HepG2 (cell line): ENCODE measurements around the gene ANO3. TPM values are rescaled to one million over a fixed set of nuclear protein-coding genes. Genes with fewer than 3 reads are reported as not detected.

ENCODE experiments used
- ATAC-seq: fragments of 200-7000 bp; cut with Tn5 transposase; 3 replicates; pipeline ENCODE4 v1.9.1; 2020; ENCODE audit warnings: mild to moderate bottlenecking, moderate library complexity
- BruUV-seq: library from RNA; stranded (reverse); fragments of 400-500 nt; replicated peaks from 2 replicates; lab custom pipeline; 2021; lab: Mats Ljungman, UMichigan
- CTCF ChIA-PET: fragments of 300-600 bp; formaldehyde crosslinking; extraction: SDS; loops from one replicate; lab custom pipeline; 2021; ENCODE audit warnings: low total read pairs, inconsistent platforms, low intra/inter-chr PET ratio; lab: Yijun Ruan, JAX
- POLR2A ChIA-PET: fragments of 350-600 bp; sonication (Branson Sonifier 250); formaldehyde crosslinking; loops from one replicate; lab custom pipeline; 2020; ENCODE audit warnings: antibody characterized with exemption, inconsistent platforms; lab: Yijun Ruan, JAX
- DNase-seq: peaks from one replicate; pipeline ENCODE4 v3.0.0-alpha.2; 2015; ENCODE audit warnings: low spot score
- FAIRE-seq: peaks from 3 replicates; lab custom pipeline; 2011; peaks lifted over from hg19 to GRCh38; lab: Jason Lieb, UNC
- H2AFZ ChIP-seq: one replicate; pipeline ENCODE4 v1.6.1; 2011; ENCODE audit warnings: low read length, inconsistent platforms
- H3K27ac ChIP-seq: fragments of 300-600 bp; 3 replicates; pipeline ENCODE4 v1.8.0; 2011; ENCODE audit warnings: mixed run types, mild to moderate bottlenecking, mixed read lengths, low read length, inconsistent platforms; ENCODE audit not compliant: insufficient read depth; ENCODE audit errors: extremely low read length
- H3K27me3 ChIP-seq, 2 experiments: fragments of 200-600 bp in 1 of 2; 2 replicates in 1 of 2; 3 replicates in 1 of 2; pipeline versions ENCODE4 v1.6.0 to v1.8.0; 2011; ENCODE audit warnings: low read length in 2 of 2, mild to moderate bottlenecking in 2 of 2, moderate library complexity in 2 of 2, inconsistent platforms in 1 of 2; ENCODE audit not compliant: insufficient read depth in 2 of 2, control insufficient read depth in 1 of 2
- H3K36me3 ChIP-seq, 2 experiments: fragments of 200-600 bp in 1 of 2; replicated peaks in 1 of 2; 2 replicates in 1 of 2; 3 replicates in 1 of 2; pipeline versions ENCODE4 v1.5.1 to v1.8.0; 2011; ENCODE audit warnings: low read length in 2 of 2, inconsistent platforms in 1 of 2; ENCODE audit not compliant: insufficient read depth in 2 of 2, control insufficient read depth in 1 of 2
- H3K4me1 ChIP-seq: 2 replicates; pipeline ENCODE4 v1.5.1; 2012; ENCODE audit warnings: low read length, inconsistent platforms; ENCODE audit not compliant: insufficient read depth
- H3K4me2 ChIP-seq: 2 replicates; pipeline ENCODE4 v1.6.0; 2011; ENCODE audit warnings: low read depth, low read length, inconsistent platforms
- H3K4me3 ChIP-seq, 3 experiments: fragments of 200-600 bp in 1 of 3; sonication (generic), shearing (Covaris generic) in 1 of 3; replicated peaks in 1 of 3; 2 replicates each; pipeline ENCODE4 v1.5.1; 2011 to 2016; ENCODE audit warnings: low read length in 3 of 3, inconsistent platforms in 2 of 3, low read depth in 2 of 3, mild to moderate bottlenecking in 2 of 3, control low read depth in 1 of 3, mixed read lengths in 1 of 3; ENCODE audit not compliant: insufficient read depth in 1 of 3
- H3K79me2 ChIP-seq: one replicate; pipeline ENCODE4 v1.6.1; 2011; ENCODE audit warnings: low read length, inconsistent platforms; ENCODE audit not compliant: insufficient read depth
- H3K9ac ChIP-seq: 2 replicates; pipeline ENCODE4 v1.6.0; 2011; ENCODE audit warnings: mild to moderate bottlenecking, low read depth, low read length, inconsistent platforms; ENCODE audit not compliant: insufficient read depth
- H3K9me3 ChIP-seq: 2 replicates; pipeline ENCODE4 v1.5.1; 2012; ENCODE audit warnings: mild to moderate bottlenecking, low read length
- H4K20me1 ChIP-seq: 2 replicates; pipeline ENCODE4 v1.6.0; 2011; ENCODE audit warnings: inconsistent platforms, mild to moderate bottlenecking, low read length, moderate library complexity; ENCODE audit not compliant: insufficient read depth
- CHD2 ChIP-seq: IDR thresholded peaks from 2 replicates; pipeline ENCODE4 v1.6.1; 2011; ENCODE audit warnings: low read depth, low read length, improper control_type of control experiment
- FOXK1 ChIP-seq: sonication (generic); formaldehyde crosslinking; IDR thresholded peaks from 2 replicates; pipeline ENCODE4 v1.4.0; 2020; ENCODE audit warnings: low read depth, missing genetic modification reagents, borderline replicate concordance
- GATAD2A ChIP-seq: IDR thresholded peaks from 2 replicates; pipeline ENCODE4 v1.6.1; 2016
- JUND ChIP-seq: sonication (generic); formaldehyde crosslinking; IDR thresholded peaks from 2 replicates; pipeline ENCODE4 v1.8.0; 2022; ENCODE audit warnings: mild to moderate bottlenecking, missing genetic modification reagents
- MED1 ChIP-seq: sonication (generic); formaldehyde crosslinking; IDR thresholded peaks from 2 replicates; pipeline ENCODE4 v1.4.0; 2020; ENCODE audit warnings: missing genetic modification reagents
- MEIS2 ChIP-seq: sonication (generic); formaldehyde crosslinking; IDR thresholded peaks from 2 replicates; pipeline ENCODE4 v1.9.0; 2021; ENCODE audit warnings: mild to moderate bottlenecking, missing genetic modification reagents
- MZF1 ChIP-seq: sonication (generic); formaldehyde crosslinking; IDR thresholded peaks from 2 replicates; pipeline ENCODE4 v1.8.1; 2023; ENCODE audit warnings: mild to moderate bottlenecking, missing genetic modification reagents, borderline replicate concordance
- REXO4 ChIP-seq: sonication (generic); formaldehyde crosslinking; IDR thresholded peaks from 2 replicates; pipeline ENCODE4 v1.8.0; 2022; ENCODE audit warnings: missing genetic modification reagents, mild to moderate bottlenecking, borderline replicate concordance
- TSC22D2 ChIP-seq: sonication (generic); formaldehyde crosslinking; IDR thresholded peaks from 2 replicates; pipeline ENCODE4 v1.5.1; 2020; ENCODE audit warnings: missing genetic modification reagents, mild to moderate bottlenecking, borderline replicate concordance
- ZNF160 ChIP-seq: sonication (generic); formaldehyde crosslinking; IDR thresholded peaks from 2 replicates; pipeline ENCODE4 v1.8.0; 2022; ENCODE audit warnings: mild to moderate bottlenecking, inconsistent platforms, missing genetic modification reagents
- ZNF234 ChIP-seq: sonication (generic); formaldehyde crosslinking; conservative IDR thresholded peaks from 2 replicates; pipeline ENCODE4 v1.5.1; 2020; ENCODE audit warnings: mild to moderate bottlenecking, missing genetic modification reagents
- ZNF510 ChIP-seq: sonication (generic); formaldehyde crosslinking; IDR thresholded peaks from 2 replicates; pipeline ENCODE4 v1.4.0; 2020; ENCODE audit warnings: low read depth, mild to moderate bottlenecking, missing genetic modification reagents
- ZNF678 ChIP-seq: sonication (generic); formaldehyde crosslinking; IDR thresholded peaks from 2 replicates; pipeline ENCODE4 v1.4.0; 2020; ENCODE audit warnings: mild to moderate bottlenecking, missing genetic modification reagents
- ZNF83 ChIP-seq: sonication (generic); formaldehyde crosslinking; IDR thresholded peaks from 2 replicates; pipeline ENCODE4 v1.4.0; 2020; ENCODE audit warnings: missing genetic modification reagents, mild to moderate bottlenecking, borderline replicate concordance
- WGBS: methylation state at CpG from one replicate; pipeline ENCODE4 v1.1.6; 2017; ENCODE audit warnings: low lambda C conversion rate; 5-methylcytosine and 5-hydroxymethylcytosine counted together
- in situ Hi-C: cut with HindIII; loops from 2 replicates; pipeline ENCODE4 v1.10.0; 2017; ENCODE audit warnings: low pct_unique_long_range_greater_than_20kb; ENCODE audit not compliant: extremely low pct_ligation_motif_present
- intact Hi-C: fragments of 100-400 bp; cut with micrococcal nuclease; formaldehyde crosslinking; loops from one replicate; pipeline ENCODE4 v1.10.0; 2022; ENCODE audit not compliant: unreplicated experiment
- polyA plus RNA-seq, 8 experiments: library from polyadenylated mRNA; depleted of rRNA in 3 of 8; stranded (reverse) in 7 of 8; unstranded in 1 of 8; fragments of >200 nt; fragmentation: Illumina TruSeq in 4 of 8; extraction: Trizol in 4 of 8; gene quantifications; 2 replicates each; pipeline versions ENCODE4 v1.2.1 to v1.2.3, GENCODE V29; 2011 to 2016; ENCODE audit warnings: low read depth in 4 of 8, missing spikeins in 1 of 8, mixed read lengths in 1 of 8; ENCODE audit not compliant: insufficient read depth in 1 of 8
- total RNA-seq, 5 experiments: library from RNA; depleted of rRNA; stranded (reverse); fragments of >200 nt; fragmentation: Illumina TruSeq; extraction: Trizol; gene quantifications; 2 replicates each; pipeline ENCODE4 v1.2.3, GENCODE V29; 2016; ENCODE audit warnings: low read depth in 1 of 5
- TF ChIP-seq, protein P1 (sequence below): sonication (generic); formaldehyde crosslinking; IDR thresholded peaks from 2 replicates; pipeline ENCODE4 v1.4.0; 2020; ENCODE audit warnings: missing genetic modification reagents
- TF ChIP-seq, protein P2 (sequence below): fragments of 450-650 bp; IDR thresholded peaks from 2 replicates; pipeline ENCODE4 v1.6.1; 2016
- TF ChIP-seq, protein P3 (sequence below): sonication (generic); formaldehyde crosslinking; IDR thresholded peaks from 2 replicates; pipeline ENCODE4 v1.4.0; 2020; ENCODE audit warnings: missing genetic modification reagents, mild to moderate bottlenecking, borderline replicate concordance
- TF ChIP-seq, protein P4 (sequence below): sonication (generic); formaldehyde crosslinking; IDR thresholded peaks from 2 replicates; pipeline ENCODE4 v1.4.0; 2020; ENCODE audit warnings: missing genetic modification reagents, mild to moderate bottlenecking, borderline replicate concordance

The ANO3 gene
- total and polyA plus RNA-seq, 2 of the 13 experiments (the other 11 are each of a cell fraction or from before 2014, with no cell fraction given): 0.17 to 0.44 TPM

DNA sequence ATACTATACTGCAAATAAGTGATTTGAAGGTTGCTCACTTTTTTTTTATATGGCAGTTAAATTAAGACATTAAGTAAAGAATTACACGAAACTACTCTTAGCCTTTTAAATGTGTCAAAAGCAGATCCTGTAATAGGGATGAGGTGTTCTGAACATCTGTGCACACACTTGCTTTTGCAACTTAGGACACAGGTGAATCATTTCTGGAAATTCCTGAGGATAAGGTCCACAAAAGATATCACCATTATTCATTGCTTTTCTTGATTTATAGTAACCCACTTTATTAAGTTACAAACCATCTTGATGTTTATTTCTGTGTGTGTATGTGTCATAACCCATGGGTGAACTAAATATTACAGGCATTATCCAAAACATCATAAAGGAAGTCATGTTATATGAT, 334.0 kb downstream of the ANO3 start (continued):
- TF ChIP-seq, protein P1, sequence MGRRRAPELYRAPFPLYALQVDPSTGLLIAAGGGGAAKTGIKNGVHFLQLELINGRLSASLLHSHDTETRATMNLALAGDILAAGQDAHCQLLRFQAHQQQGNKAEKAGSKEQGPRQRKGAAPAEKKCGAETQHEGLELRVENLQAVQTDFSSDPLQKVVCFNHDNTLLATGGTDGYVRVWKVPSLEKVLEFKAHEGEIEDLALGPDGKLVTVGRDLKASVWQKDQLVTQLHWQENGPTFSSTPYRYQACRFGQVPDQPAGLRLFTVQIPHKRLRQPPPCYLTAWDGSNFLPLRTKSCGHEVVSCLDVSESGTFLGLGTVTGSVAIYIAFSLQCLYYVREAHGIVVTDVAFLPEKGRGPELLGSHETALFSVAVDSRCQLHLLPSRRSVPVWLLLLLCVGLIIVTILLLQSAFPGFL (CRISPR knock-in tag): no peak
- TF ChIP-seq ZNF234 (CRISPR knock-in tag) (no peak), FOXK1 (CRISPR knock-in tag) (no peak), MEIS2 (CRISPR knock-in tag) (no peak), ZNF678 (CRISPR knock-in tag) (no peak), MZF1 (CRISPR knock-in tag) (no peak), ZNF510 (no peak), REXO4 (CRISPR knock-in tag) (no peak)
- TF ChIP-seq, protein P2, sequence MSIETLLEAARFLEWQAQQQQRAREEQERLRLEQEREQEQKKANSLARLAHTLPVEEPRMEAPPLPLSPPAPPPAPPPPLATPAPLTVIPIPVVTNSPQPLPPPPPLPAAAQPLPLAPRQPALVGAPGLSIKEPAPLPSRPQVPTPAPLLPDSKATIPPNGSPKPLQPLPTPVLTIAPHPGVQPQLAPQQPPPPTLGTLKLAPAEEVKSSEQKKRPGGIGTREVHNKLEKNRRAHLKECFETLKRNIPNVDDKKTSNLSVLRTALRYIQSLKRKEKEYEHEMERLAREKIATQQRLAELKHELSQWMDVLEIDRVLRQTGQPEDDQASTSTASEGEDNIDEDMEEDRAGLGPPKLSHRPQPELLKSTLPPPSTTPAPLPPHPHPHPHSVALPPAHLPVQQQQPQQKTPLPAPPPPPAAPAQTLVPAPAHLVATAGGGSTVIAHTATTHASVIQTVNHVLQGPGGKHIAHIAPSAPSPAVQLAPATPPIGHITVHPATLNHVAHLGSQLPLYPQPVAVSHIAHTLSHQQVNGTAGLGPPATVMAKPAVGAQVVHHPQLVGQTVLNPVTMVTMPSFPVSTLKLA: no peak

DNA sequence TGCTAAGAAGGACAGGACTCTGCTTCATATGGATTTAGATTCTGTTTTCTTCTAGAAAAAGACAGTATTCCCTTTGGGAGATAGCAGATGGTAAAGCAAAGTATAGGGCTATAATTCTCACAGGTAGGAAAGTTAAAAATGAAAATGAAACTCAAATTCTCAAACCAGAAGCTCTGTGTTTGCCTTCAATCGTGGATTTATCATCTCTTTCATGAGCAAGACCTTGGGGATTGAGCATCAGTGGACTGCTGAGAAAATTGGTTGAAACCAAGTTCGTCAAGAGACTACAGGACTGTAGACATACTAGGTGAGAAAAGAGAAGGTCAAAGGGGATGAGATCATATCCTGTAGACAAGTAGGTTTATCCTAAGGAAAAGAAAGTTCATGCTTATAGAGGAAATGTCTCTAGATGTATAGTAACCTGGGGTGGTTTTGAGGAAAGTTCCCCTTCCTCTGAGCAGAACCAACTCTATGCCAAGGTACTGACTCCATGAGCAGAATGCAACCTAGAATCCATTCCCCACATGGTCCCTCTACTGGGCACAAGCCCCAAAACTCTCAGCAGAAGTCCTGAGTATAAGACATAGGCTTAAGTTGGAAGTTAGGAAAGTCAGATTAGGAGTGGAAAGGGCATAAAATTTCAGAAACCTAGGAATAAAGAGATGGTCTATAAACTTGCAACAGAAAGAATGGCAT, 343.5 kb downstream of the ANO3 start:
- ChIA-PET POLR2A (no interaction called here), CTCF (no interaction called here)
- no peak overlapping the region for H2AFZ ChIP-seq
- no peaks in the 10 kb centered on the region for H3K79me2 ChIP-seq
- no peak overlapping the region for H3K4me3 ChIP-seq
- no peak for ATAC-seq
- no peak for FAIRE-seq
- no peaks in the 10 kb centered on the region for H3K27me3 ChIP-seq
- in situ Hi-C loops: no loop called here
- H3K4me2 ChIP-seq: no peak overlapping the region
- no peaks in the 10 kb centered on the region for H3K36me3 ChIP-seq
- BruUV-seq: no TSS peak
- H3K4me1 ChIP-seq: no peaks in the 10 kb centered on the region
- H3K27ac ChIP-seq: no peak overlapping the region
- WGBS: 0% methylated on average over 2 of the region's 2 CpGs
- no peak for DNase-seq
- intact Hi-C loops: no loop called here
- no peaks in the 10 kb centered on the region for H4K20me1 ChIP-seq
- no peak overlapping the region for H3K9ac ChIP-seq
- H3K9me3 ChIP-seq: no peaks in the 10 kb centered on the region
- no peak for TF ChIP-seq ZNF160
- no peak for TF ChIP-seq GATAD2A
- TF ChIP-seq TSC22D2 (CRISPR knock-in tag): no peak
- TF ChIP-seq, protein P3, sequence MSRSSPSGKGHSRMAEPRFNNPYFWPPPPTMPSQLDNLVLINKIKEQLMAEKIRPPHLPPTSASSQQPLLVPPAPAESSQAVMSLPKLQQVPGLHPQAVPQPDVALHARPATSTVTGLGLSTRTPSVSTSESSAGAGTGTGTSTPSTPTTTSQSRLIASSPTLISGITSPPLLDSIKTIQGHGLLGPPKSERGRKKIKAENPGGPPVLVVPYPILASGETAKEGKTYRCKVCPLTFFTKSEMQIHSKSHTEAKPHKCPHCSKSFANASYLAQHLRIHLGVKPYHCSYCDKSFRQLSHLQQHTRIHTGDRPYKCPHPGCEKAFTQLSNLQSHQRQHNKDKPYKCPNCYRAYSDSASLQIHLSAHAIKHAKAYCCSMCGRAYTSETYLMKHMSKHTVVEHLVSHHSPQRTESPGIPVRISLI (CRISPR knock-in tag): no peak
- TF ChIP-seq, protein P4, sequence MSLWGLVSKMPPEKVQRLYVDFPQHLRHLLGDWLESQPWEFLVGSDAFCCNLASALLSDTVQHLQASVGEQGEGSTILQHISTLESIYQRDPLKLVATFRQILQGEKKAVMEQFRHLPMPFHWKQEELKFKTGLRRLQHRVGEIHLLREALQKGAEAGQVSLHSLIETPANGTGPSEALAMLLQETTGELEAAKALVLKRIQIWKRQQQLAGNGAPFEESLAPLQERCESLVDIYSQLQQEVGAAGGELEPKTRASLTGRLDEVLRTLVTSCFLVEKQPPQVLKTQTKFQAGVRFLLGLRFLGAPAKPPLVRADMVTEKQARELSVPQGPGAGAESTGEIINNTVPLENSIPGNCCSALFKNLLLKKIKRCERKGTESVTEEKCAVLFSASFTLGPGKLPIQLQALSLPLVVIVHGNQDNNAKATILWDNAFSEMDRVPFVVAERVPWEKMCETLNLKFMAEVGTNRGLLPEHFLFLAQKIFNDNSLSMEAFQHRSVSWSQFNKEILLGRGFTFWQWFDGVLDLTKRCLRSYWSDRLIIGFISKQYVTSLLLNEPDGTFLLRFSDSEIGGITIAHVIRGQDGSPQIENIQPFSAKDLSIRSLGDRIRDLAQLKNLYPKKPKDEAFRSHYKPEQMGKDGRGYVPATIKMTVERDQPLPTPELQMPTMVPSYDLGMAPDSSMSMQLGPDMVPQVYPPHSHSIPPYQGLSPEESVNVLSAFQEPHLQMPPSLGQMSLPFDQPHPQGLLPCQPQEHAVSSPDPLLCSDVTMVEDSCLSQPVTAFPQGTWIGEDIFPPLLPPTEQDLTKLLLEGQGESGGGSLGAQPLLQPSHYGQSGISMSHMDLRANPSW: no peak
- no peak for TF ChIP-seq ZNF83 (CRISPR knock-in tag)
- no peak for TF ChIP-seq MED1
- TF ChIP-seq CHD2: no peak
- TF ChIP-seq JUND (CRISPR knock-in tag): no peak
